ENCODE results near the gene RNF215.

Gene RNF215

GRCh38 chr22:30370641-30371230, 16.5 kb downstream of the RNF215 start:
- Mint-ChIP-seq H3K36me3 (ENCODE audit: low read depth) (peaks cover 3% of the 10 kb centered on the region), H3K27ac (no peak overlapping the region), H3K4me1 (ENCODE audit: low read depth) (no peaks in the 10 kb centered on the region), H3K9me3 (no peaks in the 10 kb centered on the region), H3K4me3 (no peak overlapping the region), H3K27me3 (no peaks in the 10 kb centered on the region)
- no peak for DNase-seq

- H3K4me3 Mint-ChIP-seq: no peak overlapping the region
- no peak for DNase-seq
- no peaks in the 10 kb centered on the region for H3K27me3 Mint-ChIP-seq
- no peaks in the 10 kb centered on the region for H3K9me3 Mint-ChIP-seq
- no peaks in the 10 kb centered on the region for H3K4me1 Mint-ChIP-seq (ENCODE audit: low read depth)
- H3K36me3 Mint-ChIP-seq (ENCODE audit: low read depth): peaks cover 3% of the 10 kb centered on the region
- no peak overlapping the region for H3K27ac Mint-ChIP-seq
Measured at GRCh38 chr22:30368420-30368819, 18.8 kb downstream of the RNF215 start.

- H3K4me3 Mint-ChIP-seq: no peak overlapping the region
- no peaks in the 10 kb centered on the region for H3K4me1 Mint-ChIP-seq (ENCODE audit: low read depth)
- no peak for DNase-seq
Measured at GRCh38 chr22:30365891-30366290, 21.3 kb downstream of the RNF215 start.

GRCh38 chr22:30362651-30363281, 24.4 kb downstream of the RNF215 start:
- Mint-ChIP-seq H3K4me1 (ENCODE audit: low read depth) (peaks cover 4% of the 10 kb centered on the region), H3K27ac (no peak overlapping the region), H3K27me3 (no peaks in the 10 kb centered on the region), H3K36me3 (ENCODE audit: low read depth) (peaks cover 3% of the 10 kb centered on the region), H3K9me3 (no peaks in the 10 kb centered on the region), H3K4me3 (no peak overlapping the region)
- no peak for DNase-seq

More at GRCh38 chr22:30365891-30366290, 21.3 kb downstream of the RNF215 start:
- Mint-ChIP-seq H3K27ac (no peak overlapping the region), H3K36me3 (ENCODE audit: low read depth) (peaks cover 3% of the 10 kb centered on the region), H3K9me3 (no peaks in the 10 kb centered on the region), H3K27me3 (no peaks in the 10 kb centered on the region)

- Mint-ChIP-seq H3K36me3 (ENCODE audit: low read depth) (peaks cover 3% of the 10 kb centered on the region), H3K27ac (peak overlapping the region; percentile 59), H3K9me3 (no peaks in the 10 kb centered on the region), H3K27me3 (no peaks in the 10 kb centered on the region), H3K4me1 (ENCODE audit: low read depth) (peaks cover 8% of the 10 kb centered on the region), H3K4me3 (no peak overlapping the region)
- DNase-seq: no peak
Measured at GRCh38 chr22:30361916-30362650, 25.1 kb downstream of the RNF215 start.

- Mint-ChIP-seq H3K4me1 (ENCODE audit: low read depth) (peaks cover 30% of the 10 kb centered on the region), H3K36me3 (ENCODE audit: low read depth) (peaks cover 30% of the 10 kb centered on the region), H3K4me3 (no peak overlapping the region), H3K9me3 (no peaks in the 10 kb centered on the region), H3K27me3 (no peaks in the 10 kb centered on the region), H3K27ac (no peak overlapping the region)
- DNase-seq: no peak
Measured at GRCh38 chr22:30358541-30358940, 28.7 kb downstream of the RNF215 start.

GRCh38 chr22:30357650-30358215, 29.5 kb downstream of the RNF215 start:
- H3K4me1 Mint-ChIP-seq (ENCODE audit: low read depth): peaks cover 36% of the 10 kb centered on the region
- no peak for DNase-seq
- H3K27me3 Mint-ChIP-seq: no peaks in the 10 kb centered on the region
- H3K9me3 Mint-ChIP-seq: no peaks in the 10 kb centered on the region
- H3K36me3 Mint-ChIP-seq (ENCODE audit: low read depth): peaks cover 36% of the 10 kb centered on the region
- H3K27ac Mint-ChIP-seq: peak overlapping the region; percentile 68
- peak overlapping the region; percentile 96 for H3K4me3 Mint-ChIP-seq

GRCh38 chr22:30357236-30357570, 30.0 kb downstream of the RNF215 start:
- Mint-ChIP-seq H3K27me3 (no peaks in the 10 kb centered on the region), H3K36me3 (ENCODE audit: low read depth) (peaks cover 41% of the 10 kb centered on the region), H3K4me1 (ENCODE audit: low read depth) (peaks cover 40% of the 10 kb centered on the region), H3K27ac (peak overlapping the region; percentile 96), H3K9me3 (no peaks in the 10 kb centered on the region), H3K4me3 (peak overlapping the region; percentile 96)
- no peak for DNase-seq

- Mint-ChIP-seq H3K4me3 (peak within 1 kb of the TSS; percentile 96), H3K27ac (peak within 1 kb of the TSS; percentile 96), H3K36me3 (ENCODE audit: low read depth) (peaks cover 47% of the 10 kb centered on the region), H3K27me3 (no peaks in the 10 kb centered on the region), H3K4me1 (ENCODE audit: low read depth) (peaks cover 45% of the 10 kb centered on the region), H3K9me3 (no peaks in the 10 kb centered on the region)
- peak; percentile 90 for DNase-seq
Measured at GRCh38 chr22:30356449-30357235, 30.6 kb downstream of the RNF215 start, which contains the start of the genes CCDC157 and SF3A1. Gene CCDC157 (plus strand): TSS chr22:30357007. CDS start chr22:30366001, 8,994 bp downstream. Gene SF3A1 (minus strand): TSS chr22:30356894. CDS start chr22:30356792, 102 bp downstream.

GRCh38 chr22:30354644-30355043, 32.6 kb downstream of the RNF215 start:
- Mint-ChIP-seq H3K27me3 (no peaks in the 10 kb centered on the region), H3K36me3 (ENCODE audit: low read depth) (peaks cover 67% of the 10 kb centered on the region), H3K9me3 (no peaks in the 10 kb centered on the region), H3K4me1 (ENCODE audit: low read depth) (peaks cover 65% of the 10 kb centered on the region), H3K27ac (peak overlapping the region; percentile 75), H3K4me3 (peak overlapping the region; percentile 96)
- DNase-seq: no peak

- H3K4me1 Mint-ChIP-seq (ENCODE audit: low read depth): peaks cover 85% of the 10 kb centered on the region
- H3K27me3 Mint-ChIP-seq: no peaks in the 10 kb centered on the region
- no peak for DNase-seq
- H3K9me3 Mint-ChIP-seq: no peaks in the 10 kb centered on the region
- H3K4me3 Mint-ChIP-seq: no peak overlapping the region
- peaks cover 95% of the 10 kb centered on the region for H3K36me3 Mint-ChIP-seq (ENCODE audit: low read depth)
- H3K27ac Mint-ChIP-seq: peak overlapping the region; percentile 83
Measured at GRCh38 chr22:30351226-30351625, 36.0 kb downstream of the RNF215 start.

- H3K27me3 Mint-ChIP-seq: no peaks in the 10 kb centered on the region
- H3K9me3 Mint-ChIP-seq: no peaks in the 10 kb centered on the region
- H3K36me3 Mint-ChIP-seq (ENCODE audit: low read depth): peaks cover 97% of the 10 kb centered on the region
- DNase-seq: no peak
- peak overlapping the region; percentile 83 for H3K27ac Mint-ChIP-seq
- H3K4me1 Mint-ChIP-seq (ENCODE audit: low read depth): peaks cover 84% of the 10 kb centered on the region
- peak overlapping the region; percentile 33 for H3K4me3 Mint-ChIP-seq
Measured at GRCh38 chr22:30348809-30349208, 38.4 kb downstream of the RNF215 start.

GRCh38 chr22:30348404-30348803, 38.8 kb downstream of the RNF215 start:
- Mint-ChIP-seq H3K4me1 (ENCODE audit: low read depth) (peaks cover 80% of the 10 kb centered on the region), H3K27ac (peak overlapping the region; percentile 83), H3K9me3 (no peaks in the 10 kb centered on the region), H3K27me3 (no peaks in the 10 kb centered on the region), H3K36me3 (ENCODE audit: low read depth) (peaks cover 97% of the 10 kb centered on the region), H3K4me3 (peak overlapping the region; percentile 33)
- DNase-seq: no peak

- H3K36me3 Mint-ChIP-seq (ENCODE audit: low read depth): peaks cover 99% of the 10 kb centered on the region
- H3K4me1 Mint-ChIP-seq (ENCODE audit: low read depth): peaks cover 76% of the 10 kb centered on the region
- H3K27ac Mint-ChIP-seq: peak overlapping the region; percentile 83
- peak overlapping the region; percentile 12 for H3K4me3 Mint-ChIP-seq
- no peaks in the 10 kb centered on the region for H3K27me3 Mint-ChIP-seq
- DNase-seq: no peak
- H3K9me3 Mint-ChIP-seq: no peaks in the 10 kb centered on the region
Measured at GRCh38 chr22:30347255-30347892, 39.8 kb downstream of the RNF215 start.
